Glutamatergic neuron (in vitro differentiated cells): ENCODE measurements around the gene CDC42. TPM values are rescaled to one million over a fixed set of nuclear protein-coding genes. Genes with fewer than 3 reads are reported as not detected.

Source experiments
- DNase-seq: peaks from one replicate; pipeline ENCODE4 v3.0.0; 2022
- H3K27ac Mint-ChIP-seq: one replicate; pipeline ENCODE4 v1.8.0; 2020; ENCODE audit warnings: mild to moderate bottlenecking, mixed read lengths, inconsistent platforms; ENCODE audit not compliant: unreplicated experiment
- H3K27me3 Mint-ChIP-seq: one replicate; pipeline ENCODE4 v1.8.0; 2020; ENCODE audit warnings: mild to moderate bottlenecking, moderate library complexity, mixed read lengths, inconsistent platforms; ENCODE audit not compliant: unreplicated experiment
- H3K36me3 Mint-ChIP-seq: one replicate; pipeline ENCODE4 v1.8.0; 2020; ENCODE audit warnings: mild to moderate bottlenecking, mixed read lengths, inconsistent platforms; ENCODE audit not compliant: unreplicated experiment
- H3K4me1 Mint-ChIP-seq: one replicate; pipeline ENCODE4 v1.8.0; 2020; ENCODE audit warnings: mild to moderate bottlenecking, low read depth, mixed read lengths, inconsistent platforms; ENCODE audit not compliant: unreplicated experiment
- H3K4me3 Mint-ChIP-seq: one replicate; pipeline ENCODE4 v1.8.0; 2020; ENCODE audit warnings: mild to moderate bottlenecking, mixed read lengths, inconsistent platforms; ENCODE audit not compliant: unreplicated experiment
- H3K9me3 Mint-ChIP-seq: one replicate; pipeline ENCODE4 v1.8.0; 2020; ENCODE audit warnings: mild to moderate bottlenecking, moderate library complexity, mixed read lengths, inconsistent platforms; ENCODE audit not compliant: unreplicated experiment
- CTCF ChIP-seq: fragments of 200-600 bp; sonication (generic); IDR thresholded peaks from one replicate; pipeline ENCODE4 v1.5.0; 2021; ENCODE audit not compliant: partially characterized antibody, unreplicated experiment
- total RNA-seq: library from RNA; stranded (reverse); fragmentation: NEBNext Ultra II Directional; extraction: Animal tissue kit (Norgen Biotek cat#: 25700); gene quantifications from one replicate; pipeline ENCODE4 v1.2.1, GENCODE V29; 2021; ENCODE audit not compliant: unreplicated experiment

Gene CDC42
- total RNA-seq, 1 donor from 2014 or later = 283 TPM

- no peak for TF ChIP-seq CTCF
- H3K4me1 Mint-ChIP-seq = peaks cover 19% of the 10 kb centered on the region
Measured at GRCh38 chr1:22074803-22075202, 22.3 kb downstream of the CDC42 start.

GRCh38 chr1:22075718-22076117 is 23.2 kb downstream of the CDC42 start:
- no peak overlapping the region for H3K27ac Mint-ChIP-seq
- DNase-seq = no peak
- H3K36me3 Mint-ChIP-seq = no peaks in the 10 kb centered on the region
- no peaks in the 10 kb centered on the region for H3K27me3 Mint-ChIP-seq
- TF ChIP-seq CTCF = no peak
- H3K4me3 Mint-ChIP-seq = no peak overlapping the region
- no peaks in the 10 kb centered on the region for H3K9me3 Mint-ChIP-seq
- H3K4me1 Mint-ChIP-seq = peaks cover 19% of the 10 kb centered on the region

More at GRCh38 chr1:22074803-22075202, 22.3 kb downstream of the CDC42 start:
- Mint-ChIP-seq H3K36me3 (no peaks in the 10 kb centered on the region), H3K27ac (no peak overlapping the region), H3K4me3 (no peak overlapping the region), H3K9me3 (no peaks in the 10 kb centered on the region), H3K27me3 (no peaks in the 10 kb centered on the region)
- no peak for DNase-seq

- Mint-ChIP-seq H3K36me3 (no peaks in the 10 kb centered on the region), H3K9me3 (no peaks in the 10 kb centered on the region), H3K27me3 (no peaks in the 10 kb centered on the region), H3K4me3 (no peak overlapping the region), H3K4me1 (peaks cover 19% of the 10 kb centered on the region), H3K27ac (peak overlapping the region; percentile 25)
- no peak for TF ChIP-seq CTCF
- DNase-seq = no peak
Measured at GRCh38 chr1:22076346-22076745, 23.8 kb downstream of the CDC42 start.

GRCh38 chr1:22077728-22078127 is 25.2 kb downstream of the CDC42 start:
- Mint-ChIP-seq H3K27me3 (no peaks in the 10 kb centered on the region), H3K4me1 (peaks cover 19% of the 10 kb centered on the region), H3K36me3 (no peaks in the 10 kb centered on the region), H3K9me3 (no peaks in the 10 kb centered on the region), H3K27ac (no peak overlapping the region), H3K4me3 (no peak overlapping the region)
- no peak for TF ChIP-seq CTCF
- DNase-seq = no peak

- Mint-ChIP-seq H3K27ac (no peak overlapping the region), H3K4me3 (no peak overlapping the region), H3K4me1 (peaks cover 19% of the 10 kb centered on the region), H3K9me3 (no peaks in the 10 kb centered on the region), H3K27me3 (no peaks in the 10 kb centered on the region), H3K36me3 (no peaks in the 10 kb centered on the region)
- no peak for TF ChIP-seq CTCF
- DNase-seq = no peak
Measured at GRCh38 chr1:22078133-22078532, 25.6 kb downstream of the CDC42 start.
